Suprapubic skin (tissue), 4 donors: ENCODE results near the gene DPH7.

Experiments used
- CTCF ChIP-seq, 2 donors: fragments of 200-600 bp in 1 of 2; fragments of 450-650 bp in 1 of 2; sonication (generic) in 1 of 2; IDR thresholded peaks; one replicate each; pipeline ENCODE4 v1.5.1; 2016 to 2019; ENCODE audit warnings: antibody characterized with exemption in 2 of 2, mild to moderate bottlenecking in 1 of 2, moderate library complexity in 1 of 2
- POLR2A ChIP-seq, 2 donors: fragments of 450-650 bp; IDR thresholded peaks; one replicate each; pipeline ENCODE4 v1.6.1; 2017; ENCODE audit warnings: antibody characterized with exemption in 2 of 2, mild to moderate bottlenecking in 2 of 2, moderate library complexity in 2 of 2
- POLR2AphosphoS5 ChIP-seq, 3 donors: sonication (generic); formaldehyde crosslinking; IDR thresholded peaks; one replicate each; pipeline ENCODE4 v1.6.1; 2017; ENCODE audit warnings: antibody characterized with exemption in 3 of 3

GRCh38 chr9:137555179-137555578 is 23.5 kb downstream of the DPH7 start:
- no peak for TF ChIP-seq POLR2A (IDR thresholded peaks at IDR 0.05)
- TF ChIP-seq CTCF (IDR thresholded peaks at IDR 0.05) = no peak
- TF ChIP-seq POLR2AphosphoS5 (IDR thresholded peaks at IDR 0.05) = no peak
